Esophagus mucosa (tissue), 1 donor: ENCODE measurements around the gene POMGNT1. TPM values are rescaled to one million over a fixed set of nuclear protein-coding genes. Genes with fewer than 3 reads are reported as not detected.

Experiments used
- ATAC-seq: fragments of 200-7000 bp; cut with Tn5 transposase; one replicate; pipeline ENCODE4 v1.9.1; 2020
- total RNA-seq: library from RNA; stranded (reverse); gene quantifications from one replicate; pipeline ENCODE4 v1.2.4, GENCODE V29; 2023
- donor health status: DM: yes; HTN: yes; CAD: no.

POMGNT1 gene
- total RNA-seq, 1 donor from 2014 or later: 28.3 TPM

DNA sequence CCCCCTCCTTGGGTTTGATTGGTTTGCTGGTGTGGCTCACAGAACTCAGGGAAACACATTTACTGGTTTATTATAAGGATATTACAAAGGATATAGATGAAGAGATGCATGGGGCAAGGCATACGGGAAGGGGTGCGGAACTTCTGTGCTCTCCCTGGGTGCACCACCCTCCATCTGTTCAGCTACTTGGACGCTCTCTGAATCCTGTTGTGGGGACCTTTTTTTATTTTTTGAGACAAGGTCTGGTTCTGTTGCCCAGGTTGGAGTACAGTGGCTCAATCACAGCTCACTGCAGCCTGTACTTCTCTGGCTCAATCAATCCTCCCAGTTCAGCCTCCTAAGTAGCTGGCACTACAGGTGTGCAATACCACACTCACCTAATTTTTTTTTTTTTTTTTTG is 12.3 kb upstream of the POMGNT1 start:
- ATAC-seq: no peak

DNA sequence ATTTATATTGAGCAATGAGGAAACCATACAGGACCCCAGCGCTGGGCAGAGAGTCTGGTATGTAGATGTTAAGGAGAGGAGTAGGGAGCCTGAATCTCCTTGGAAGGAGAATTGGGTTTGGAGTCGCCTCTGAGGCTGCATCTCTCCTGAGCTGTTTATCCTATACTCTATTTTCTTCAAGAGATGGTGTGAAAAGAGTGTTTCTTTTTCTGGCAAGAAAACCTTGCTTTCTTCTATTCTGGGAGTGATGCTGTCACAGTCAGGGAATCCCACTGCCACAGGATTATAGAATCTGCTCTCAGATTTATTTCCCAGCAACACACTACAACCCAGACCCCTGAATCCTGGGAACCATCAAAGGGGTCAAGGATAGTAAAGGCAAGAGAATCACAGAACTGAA is 8.2 kb upstream of the POMGNT1 start:
- no peak for ATAC-seq

GRCh38 chr1:46205791-46206190 is 7.6 kb upstream of the POMGNT1 start:
- ATAC-seq: peak; percentile 42

DNA sequence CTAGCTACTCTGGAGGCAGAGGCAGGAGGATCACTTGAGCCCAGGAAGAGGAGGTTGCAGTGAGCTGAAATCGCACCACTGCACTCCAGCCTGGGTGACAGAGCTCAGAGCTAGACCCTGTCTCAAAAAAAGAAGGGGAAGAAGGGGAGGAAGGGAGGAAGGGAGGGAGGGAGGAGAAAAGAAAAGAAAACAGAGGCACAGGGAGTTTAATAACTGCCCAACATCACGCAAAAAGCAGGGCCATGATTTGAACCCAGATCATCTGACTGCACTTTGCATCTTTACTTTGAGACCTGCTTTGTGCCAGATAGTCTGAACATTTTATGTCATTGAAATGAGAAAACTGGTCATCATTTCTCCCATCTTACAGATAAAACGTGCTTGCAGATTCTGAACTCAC is 6.9 kb upstream of the POMGNT1 start:
- no peak for ATAC-seq

GRCh38 chr1:46204406-46204742 is 6.1 kb upstream of the POMGNT1 start:
- ATAC-seq: no peak

GRCh38 chr1:46203738-46204405 is 5.6 kb upstream of the POMGNT1 start:
- no peak for ATAC-seq

DNA sequence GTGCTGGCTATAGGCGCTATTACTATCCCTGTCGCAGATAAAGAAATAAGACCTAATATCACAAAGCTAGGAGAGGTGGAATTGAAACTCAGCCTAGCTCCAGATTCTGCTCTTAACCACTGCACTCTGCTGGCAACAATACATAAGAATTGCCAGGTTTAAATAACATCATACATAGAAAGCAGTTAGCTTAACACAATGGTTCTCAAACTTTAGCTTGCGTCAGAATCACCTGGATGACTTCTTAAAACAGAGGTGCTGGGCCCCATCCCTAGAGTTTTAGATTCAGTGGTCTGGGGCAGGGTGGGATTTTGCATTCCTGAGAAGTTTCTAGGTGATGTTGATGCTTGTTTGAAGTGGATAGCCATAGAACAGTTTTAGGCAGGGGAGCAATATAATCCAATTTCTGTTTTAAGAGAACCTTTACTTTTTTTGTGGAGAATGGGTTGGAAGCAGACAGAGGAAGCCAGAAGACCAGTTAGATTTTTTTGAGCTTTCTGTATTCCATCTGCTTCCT is 1.1 kb upstream of the POMGNT1 start:
- no peak for ATAC-seq

DNA sequence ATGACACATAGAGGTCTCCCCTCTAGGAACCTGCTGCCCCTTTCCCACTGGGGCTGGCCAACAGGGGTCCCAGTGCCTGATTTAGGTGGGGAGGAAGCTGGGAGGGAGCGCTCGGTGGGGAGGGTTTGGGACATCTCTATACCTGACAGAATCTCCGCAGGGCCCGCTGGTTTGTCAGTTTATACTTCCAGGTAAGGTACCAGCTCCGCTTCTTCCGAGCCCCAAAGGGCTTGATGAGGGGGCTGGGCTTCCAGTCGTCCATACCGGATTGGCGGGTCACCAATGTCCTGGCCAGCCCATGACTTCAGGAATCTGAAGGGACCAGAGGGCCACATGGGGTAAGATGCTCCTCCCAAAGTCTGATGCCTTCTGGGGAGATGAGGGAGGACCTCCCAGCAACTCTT is 672 bp downstream of the POMGNT1 start:
- ATAC-seq: peak; percentile 10

DNA sequence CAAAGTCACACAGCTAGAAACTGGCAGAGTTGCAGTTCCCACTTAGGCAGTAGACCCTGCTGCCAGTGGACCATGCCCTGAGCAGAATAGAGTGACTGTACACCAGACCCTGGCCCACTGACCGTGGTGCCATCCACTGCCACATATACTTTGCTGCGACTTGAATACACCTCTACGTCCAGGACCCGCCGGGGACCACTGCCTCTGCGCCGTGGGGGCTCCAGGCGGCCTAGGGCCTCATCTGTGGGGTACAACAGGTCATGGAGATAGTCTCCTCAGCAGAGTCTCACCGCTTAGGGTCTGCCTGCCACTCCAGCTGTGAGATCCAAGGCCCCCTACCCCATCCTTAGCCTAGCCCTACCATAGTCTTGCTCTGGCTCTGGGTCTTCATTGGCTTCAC is 1.6 kb downstream of the POMGNT1 start:
- no peak for ATAC-seq

- ATAC-seq: no peak
These were observed 3.5 kb downstream of the POMGNT1 start for GRCh38 chr1:46194641-46195193.

DNA sequence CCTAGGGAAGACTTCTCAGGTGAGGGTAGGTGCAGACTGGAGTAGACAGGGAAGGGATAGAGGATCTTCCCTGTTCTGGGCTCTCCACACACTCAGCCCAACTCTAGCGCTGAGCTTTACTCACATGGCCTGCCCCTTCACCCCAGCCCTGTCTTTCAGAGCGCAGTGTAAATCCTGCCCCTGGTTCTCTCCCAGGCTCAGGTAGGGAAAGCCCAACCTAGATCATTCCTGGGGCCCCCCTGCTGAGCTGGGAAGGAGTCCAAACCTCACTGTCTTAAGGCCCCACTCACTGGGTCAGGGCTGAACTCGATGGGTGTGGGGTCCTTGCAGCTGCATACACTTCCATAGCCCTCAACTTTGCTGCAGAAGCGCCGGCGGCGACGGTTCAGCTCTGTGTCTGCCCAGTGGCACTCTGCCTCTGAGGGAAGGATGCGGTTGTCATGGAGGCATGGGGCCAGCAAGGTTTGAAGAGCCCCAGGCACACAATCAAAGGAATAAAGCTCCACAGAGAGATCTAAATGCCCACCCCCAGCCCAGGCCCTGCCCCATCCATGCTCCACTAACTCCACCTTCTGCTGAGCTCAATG is 4.2 kb downstream of the POMGNT1 start:
- ATAC-seq: no peak

GRCh38 chr1:46193285-46193684 is 4.9 kb downstream of the POMGNT1 start:
- ATAC-seq: no peak

DNA sequence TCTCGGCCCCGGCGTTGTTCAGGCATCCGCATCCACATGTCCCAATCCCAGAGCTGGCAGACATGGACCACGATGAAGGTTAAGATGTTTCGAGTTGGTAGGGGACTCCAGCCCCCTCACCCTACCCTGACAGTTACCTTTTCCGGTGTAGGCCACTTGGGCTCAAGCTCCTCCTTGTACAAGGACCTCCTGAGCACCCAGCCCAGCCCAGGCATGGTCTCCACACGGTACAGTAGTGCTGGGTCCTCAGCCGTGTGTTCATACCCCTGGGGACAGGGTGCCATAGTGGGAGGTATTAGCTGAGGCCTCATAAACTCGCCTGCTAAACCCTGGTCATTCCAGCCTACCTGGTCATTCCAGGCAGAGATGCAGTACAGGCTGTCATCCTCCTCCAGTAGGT is 6.1 kb downstream of the POMGNT1 start:
- ATAC-seq: no peak

- no peak for ATAC-seq
These were observed 7.1 kb downstream of the POMGNT1 start for GRCh38 chr1:46191033-46191701.

GRCh38 chr1:46190539-46190938 is 7.7 kb downstream of the POMGNT1 start:
- no peak for ATAC-seq

- ATAC-seq: peak; percentile 11
These were observed 9.8 kb downstream of the POMGNT1 start for GRCh38 chr1:46188295-46189030.

- no peak for ATAC-seq
These were observed 10.9 kb downstream of the POMGNT1 start for GRCh38 chr1:46187106-46187869.

DNA sequence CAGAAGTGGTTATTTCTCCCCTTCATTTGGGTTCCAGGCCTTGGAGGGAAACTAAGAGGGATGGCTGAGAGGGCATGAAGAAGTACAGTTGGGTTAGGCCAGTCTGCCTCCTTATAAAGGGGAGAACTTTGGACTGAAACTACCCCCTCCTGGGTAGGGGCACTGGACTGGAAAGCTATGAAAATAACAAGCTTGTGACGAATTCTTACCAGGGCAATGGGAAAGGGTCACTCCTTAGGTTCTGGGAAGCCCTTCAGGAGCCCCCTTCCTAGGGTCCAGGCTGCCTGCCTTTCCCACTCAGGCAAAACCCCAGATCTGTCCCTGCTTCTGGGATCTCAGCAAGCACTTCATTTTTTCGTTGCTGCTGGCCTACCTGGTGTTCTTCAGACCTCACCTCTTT is 12.2 kb downstream of the POMGNT1 start:
- ATAC-seq: no peak

- ATAC-seq: no peak
These were observed 13.1 kb downstream of the POMGNT1 start for GRCh38 chr1:46184920-46185658.

DNA sequence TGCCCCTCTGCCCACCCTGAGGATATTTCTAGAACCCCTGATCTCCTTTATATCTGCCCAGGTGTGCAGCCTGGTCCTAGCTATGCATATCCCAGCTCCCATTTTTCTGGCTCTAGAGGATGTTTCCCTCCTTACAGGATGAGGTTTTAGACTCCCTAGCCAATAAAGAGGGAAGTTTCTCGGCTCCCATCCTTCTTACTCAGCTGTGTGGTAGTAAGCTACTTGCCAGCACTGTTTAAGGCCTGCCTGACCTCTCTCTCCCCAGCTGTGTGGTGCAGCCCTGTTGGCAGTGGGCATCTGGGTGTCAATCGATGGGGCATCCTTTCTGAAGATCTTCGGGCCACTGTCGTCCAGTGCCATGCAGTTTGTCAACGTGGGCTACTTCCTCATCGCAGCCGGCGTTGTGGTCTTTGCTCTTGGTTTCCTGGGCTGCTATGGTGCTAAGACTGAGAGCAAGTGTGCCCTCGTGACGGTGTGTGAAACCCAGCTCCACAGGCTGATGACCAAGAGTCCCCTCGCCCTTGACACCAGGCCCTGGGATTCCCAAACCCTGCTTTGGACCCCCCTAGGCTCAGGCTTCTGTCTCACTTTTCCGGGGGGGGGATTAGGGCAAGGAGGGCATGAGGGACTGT is 14.2 kb downstream of the POMGNT1 start:
- ATAC-seq: no peak
